NT2/D1 (cell line): Measurements from ENCODE around the gene SV2C.

ENCODE experiments used
- SUZ12 ChIP-seq: IDR thresholded peaks from 2 replicates; pipeline ENCODE4 v1.6.1; 2011; ENCODE audit not compliant: insufficient read length, insufficient read depth; ENCODE audit errors: extremely low read depth
- ZNF274 ChIP-seq: IDR thresholded peaks from 2 replicates; pipeline ENCODE4 v1.6.1; 2011; ENCODE audit warnings: mild to moderate bottlenecking, low read depth, low read length

- TF ChIP-seq ZNF274: no peak
- no peak for TF ChIP-seq SUZ12
These were observed 41.3 kb upstream of the SV2C start for GRCh38 chr5:76041863-76042262.
